Hepatocyte (in vitro differentiated cells): Measurements from ENCODE around the gene TPMT. TPM values are rescaled to one million over a fixed set of nuclear protein-coding genes. Genes with fewer than 3 reads are reported as not detected.
A peak's percentile ranks its signal among the peaks of the same experiment; 100 is the strongest.

ENCODE experiments used
- DNase-seq: peaks from one replicate; pipeline ENCODE4 v3.0.0-alpha.2; 2016; ENCODE audit warnings: low spot score
- H2AFZ ChIP-seq: fragments of 200-600 bp; sonication (generic); 2 replicates; pipeline ENCODE4 v1.6.0; 2016; ENCODE audit warnings: antibody characterized with exemption, mild to moderate bottlenecking
- H3K27ac ChIP-seq: fragments of 200-600 bp; sonication (generic); 2 replicates; pipeline ENCODE4 v1.5.1; 2016; ENCODE audit warnings: mild to moderate bottlenecking
- H3K27me3 ChIP-seq: fragments of 200-600 bp; sonication (generic); 2 replicates; pipeline ENCODE4 v1.6.1; 2016
- H3K36me3 ChIP-seq: fragments of 200-600 bp; sonication (generic); replicated peaks from 2 replicates; pipeline ENCODE4 v1.5.1; 2016; ENCODE audit warnings: low read depth; ENCODE audit not compliant: insufficient read depth
- H3K4me1 ChIP-seq: fragments of 200-600 bp; sonication (generic); 2 replicates; pipeline ENCODE4 v1.5.1; 2016; ENCODE audit warnings: mild to moderate bottlenecking, moderate library complexity; ENCODE audit not compliant: insufficient read depth
- H3K4me2 ChIP-seq: fragments of 200-600 bp; sonication (generic); 2 replicates; pipeline ENCODE4 v1.6.0; 2016
- H3K4me3 ChIP-seq: fragments of 200-600 bp; sonication (generic); 2 replicates; pipeline ENCODE4 v1.5.1; 2016; ENCODE audit warnings: mild to moderate bottlenecking
- H3K79me2 ChIP-seq: fragments of 200-600 bp; sonication (generic); 2 replicates; pipeline ENCODE4 v1.6.0; 2017; ENCODE audit warnings: mild to moderate bottlenecking
- H3K9me2 ChIP-seq: fragments of 200-600 bp; sonication (generic); replicated peaks from 2 replicates; pipeline ENCODE4 v1.6.0; 2017; ENCODE audit warnings: mild to moderate bottlenecking; ENCODE audit not compliant: insufficient read depth
- H3K9me3 ChIP-seq: fragments of 200-600 bp; sonication (generic); 2 replicates; pipeline ENCODE4 v1.5.1; 2016; ENCODE audit warnings: low read depth, mild to moderate bottlenecking
- H4K20me1 ChIP-seq: fragments of 200-600 bp; sonication (generic); 2 replicates; pipeline ENCODE4 v1.6.0; 2016; ENCODE audit warnings: mild to moderate bottlenecking; ENCODE audit not compliant: insufficient read depth, poor library complexity, severe bottlenecking
- EZH2 ChIP-seq: fragments of 200-600 bp; sonication (generic); IDR thresholded peaks from 2 replicates; pipeline ENCODE4 v1.6.1; 2016; ENCODE audit warnings: antibody characterized with exemption, mild to moderate bottlenecking, borderline replicate concordance
- EZH2phosphoT487 ChIP-seq: fragments of 200-600 bp; sonication (generic); IDR thresholded peaks from one replicate; pipeline ENCODE4 v1.6.1; 2018; ENCODE audit warnings: antibody characterized with exemption, mild to moderate bottlenecking, low read depth, moderate library complexity; ENCODE audit not compliant: unreplicated experiment, severe bottlenecking
- WGBS: methylation state at CpG from one replicate; pipeline ENCODE4 v1.1.6; 2016; ENCODE audit warnings: low lambda C conversion rate; ENCODE audit errors: missing lambda C conversion rate; 5-methylcytosine and 5-hydroxymethylcytosine counted together
- polyA plus RNA-seq: library from polyadenylated mRNA; unstranded; fragments of >200 nt; fragmentation: Nextera tagmentation; extraction: Ambion mirVana; gene quantifications from 2 replicates; pipeline ENCODE4 v1.2.1, GENCODE V29; 2016
- total RNA-seq: library from RNA; depleted of rRNA; stranded (reverse); fragments of >200 nt; gene quantifications from 2 replicates; pipeline ENCODE4 v1.2.3, GENCODE V29; 2014
- TF ChIP-seq, protein P1 (sequence below): fragments of 200-600 bp; sonication (generic); IDR thresholded peaks from 2 replicates; pipeline ENCODE4 v1.5.1; 2016; ENCODE audit warnings: antibody characterized with exemption, mild to moderate bottlenecking; ENCODE audit not compliant: poor library complexity

The TPMT gene
- total and polyA plus RNA-seq, 2 experiments from 2014 or later, result 10.0 to 15.5 TPM

DNA sequence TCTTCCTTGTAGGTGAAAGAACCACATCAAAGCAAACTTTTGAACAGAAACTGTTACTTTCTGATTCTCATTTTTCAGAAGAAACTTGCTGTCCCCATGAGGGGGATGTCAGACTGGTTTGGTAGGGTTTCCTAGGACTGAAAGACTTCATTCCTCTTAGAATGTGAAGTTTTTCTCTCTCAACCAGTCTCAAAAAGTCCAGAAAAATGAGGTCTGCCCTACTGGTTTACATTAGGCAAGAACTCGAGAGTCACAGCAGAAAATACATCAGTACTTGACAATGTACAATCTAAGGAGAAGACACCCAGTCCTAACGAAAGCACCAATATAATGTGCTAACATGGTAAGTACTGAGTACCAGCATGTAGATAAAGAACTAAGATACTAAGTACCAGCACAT, 19.7 kb downstream of the TPMT start:
- peak overlapping the region; percentile 57 for H3K27ac ChIP-seq
- 97% methylated on average over 2 of the region's 2 CpGs for WGBS
- no peak overlapping the region for H3K4me2 ChIP-seq
- H3K4me3 ChIP-seq, result no peak overlapping the region
- H3K36me3 ChIP-seq, result no peaks in the 10 kb centered on the region
- H4K20me1 ChIP-seq, result no peaks in the 10 kb centered on the region
- H3K9me3 ChIP-seq, result no peaks in the 10 kb centered on the region
- no peak overlapping the region for H2AFZ ChIP-seq
- H3K4me1 ChIP-seq, result no peaks in the 10 kb centered on the region
- H3K27me3 ChIP-seq, result no peaks in the 10 kb centered on the region
- DNase-seq, result no peak
- TF ChIP-seq, protein P1, sequence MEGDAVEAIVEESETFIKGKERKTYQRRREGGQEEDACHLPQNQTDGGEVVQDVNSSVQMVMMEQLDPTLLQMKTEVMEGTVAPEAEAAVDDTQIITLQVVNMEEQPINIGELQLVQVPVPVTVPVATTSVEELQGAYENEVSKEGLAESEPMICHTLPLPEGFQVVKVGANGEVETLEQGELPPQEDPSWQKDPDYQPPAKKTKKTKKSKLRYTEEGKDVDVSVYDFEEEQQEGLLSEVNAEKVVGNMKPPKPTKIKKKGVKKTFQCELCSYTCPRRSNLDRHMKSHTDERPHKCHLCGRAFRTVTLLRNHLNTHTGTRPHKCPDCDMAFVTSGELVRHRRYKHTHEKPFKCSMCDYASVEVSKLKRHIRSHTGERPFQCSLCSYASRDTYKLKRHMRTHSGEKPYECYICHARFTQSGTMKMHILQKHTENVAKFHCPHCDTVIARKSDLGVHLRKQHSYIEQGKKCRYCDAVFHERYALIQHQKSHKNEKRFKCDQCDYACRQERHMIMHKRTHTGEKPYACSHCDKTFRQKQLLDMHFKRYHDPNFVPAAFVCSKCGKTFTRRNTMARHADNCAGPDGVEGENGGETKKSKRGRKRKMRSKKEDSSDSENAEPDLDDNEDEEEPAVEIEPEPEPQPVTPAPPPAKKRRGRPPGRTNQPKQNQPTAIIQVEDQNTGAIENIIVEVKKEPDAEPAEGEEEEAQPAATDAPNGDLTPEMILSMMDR, result no peak
- TF ChIP-seq EZH2phosphoT487, result no peak
- TF ChIP-seq EZH2, result no peak
- H3K79me2 ChIP-seq, result no peaks in the 10 kb centered on the region
- no peaks in the 10 kb centered on the region for H3K9me2 ChIP-seq

DNA sequence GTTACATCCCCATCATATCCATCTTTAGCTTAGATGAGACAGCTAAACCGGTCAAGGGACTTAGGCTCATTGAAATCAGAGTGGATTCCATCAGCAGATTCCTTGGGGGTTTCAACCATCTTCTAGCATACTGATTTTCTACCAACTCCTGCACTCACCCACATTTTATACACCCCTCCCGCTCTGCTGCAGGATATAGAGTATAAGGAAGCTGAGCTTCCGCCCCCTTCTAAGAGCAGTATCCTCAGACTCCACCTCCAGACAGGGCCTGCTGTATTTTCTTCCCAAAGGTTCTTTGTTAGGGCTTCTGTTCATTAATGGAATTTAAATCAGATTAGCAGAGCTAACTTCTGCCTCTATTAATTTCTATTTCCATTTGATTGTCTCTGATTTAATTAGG, 22.5 kb downstream of the TPMT start:
- no peaks in the 10 kb centered on the region for H3K9me3 ChIP-seq
- WGBS, result 98% methylated on average over 3 of the region's 3 CpGs
- no peak overlapping the region for H3K4me2 ChIP-seq
- H3K9me2 ChIP-seq, result no peaks in the 10 kb centered on the region
- H3K27me3 ChIP-seq, result no peaks in the 10 kb centered on the region
- no peaks in the 10 kb centered on the region for H3K79me2 ChIP-seq
- H2AFZ ChIP-seq, result no peak overlapping the region
- no peak overlapping the region for H3K27ac ChIP-seq
- H3K36me3 ChIP-seq, result no peaks in the 10 kb centered on the region
- no peak for TF ChIP-seq EZH2phosphoT487
- TF ChIP-seq, protein P1, result no peak
- no peak for DNase-seq
- no peaks in the 10 kb centered on the region for H4K20me1 ChIP-seq
- H3K4me1 ChIP-seq, result no peaks in the 10 kb centered on the region
- H3K4me3 ChIP-seq, result no peak overlapping the region

DNA sequence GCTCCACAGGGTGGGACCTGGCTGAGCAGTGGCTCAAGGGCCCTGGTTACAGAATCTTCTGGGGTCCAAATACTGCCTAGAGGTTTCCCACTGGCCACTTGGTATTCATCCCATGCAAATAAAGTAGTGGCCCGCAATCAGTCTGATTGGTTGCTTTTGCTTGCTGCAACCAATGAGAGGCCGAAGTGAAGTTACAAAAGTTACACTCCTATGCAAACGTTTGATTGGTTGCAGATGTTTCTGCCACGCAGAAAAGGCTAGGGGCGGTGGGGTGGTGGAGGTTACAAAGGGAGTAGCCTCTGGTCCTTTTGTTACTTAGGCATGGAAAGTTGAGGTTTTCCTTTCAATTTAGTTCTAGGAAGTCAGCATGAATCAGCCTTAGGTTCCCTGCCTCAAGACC, 28.8 kb downstream of the TPMT start:
- H3K27me3 ChIP-seq, result no peaks in the 10 kb centered on the region
- no peak overlapping the region for H3K27ac ChIP-seq
- no peaks in the 10 kb centered on the region for H3K9me2 ChIP-seq
- TF ChIP-seq EZH2phosphoT487 (no peak), EZH2 (no peak)
- TF ChIP-seq, protein P1, result no peak
- H3K79me2 ChIP-seq, result no peaks in the 10 kb centered on the region
- no peak overlapping the region for H2AFZ ChIP-seq
- H3K36me3 ChIP-seq, result no peaks in the 10 kb centered on the region
- H3K9me3 ChIP-seq, result no peaks in the 10 kb centered on the region
- DNase-seq, result no peak
- no peaks in the 10 kb centered on the region for H4K20me1 ChIP-seq
- 69% methylated on average over 5 of the region's 5 CpGs for WGBS
- peaks cover 5% of the 10 kb centered on the region for H3K4me1 ChIP-seq
- no peak overlapping the region for H3K4me2 ChIP-seq
- no peak overlapping the region for H3K4me3 ChIP-seq
